ENCODE measurements around the gene CREBZF. TPM values are rescaled to one million over a fixed set of nuclear protein-coding genes. Genes with fewer than 3 reads are reported as not detected.

Gene CREBZF
- total and polyA plus RNA-seq, 9 of the 15 experiments (the other 6 are each of a cell fraction or from before 2014, with no cell fraction given): 7.2 to 70.2 (median 40.5) TPM

- TF ChIP-seq MITF (IDR thresholded peaks at IDR 0.05) (no peak), RBM34 (IDR thresholded peaks at IDR 0.05; ENCODE audit: borderline replicate concordance, insufficient read depth, low read length) (no peak), UBTF (IDR thresholded peaks at IDR 0.05; ENCODE audit: borderline replicate concordance in 1 of 2, low read depth in 2 of 2, low read length in 2 of 2) (no peak)
Observed at GRCh38 chr11:85710917-85711316, 46.0 kb upstream of the CREBZF start (continued).

- Histone ChIP-seq H2AFZ (ENCODE audit: low read depth, low read length) (no peak overlapping the region), H3K4me3 (no peak overlapping the region), H3K4me2 (ENCODE audit: insufficient read depth, low read length) (no peak overlapping the region), H3K9me3 (replicated peaks; ENCODE audit: control insufficient read depth, insufficient read depth, low read depth, low read length) (no peaks in the 10 kb centered on the region), H3K27ac (ENCODE audit: extremely low read depth, low read depth, low read length) (no peak overlapping the region), H4K20me1 (replicated peaks; ENCODE audit: control insufficient read depth, insufficient read depth, low read length) (no peaks in the 10 kb centered on the region), H3K79me2 (ENCODE audit: control insufficient read depth, insufficient read depth, low read length) (no peaks in the 10 kb centered on the region), H3K9ac (ENCODE audit: insufficient read depth in 1 of 2, low read depth in 2 of 2, low read length in 2 of 2) (no peak overlapping the region), H3K9me1 (ENCODE audit: control insufficient read depth, insufficient read depth, low read length) (no peaks in the 10 kb centered on the region), H3K4me1 (replicated peaks in 1 of 2; ENCODE audit: control insufficient read depth in 2 of 2, insufficient read depth in 2 of 2, low read length in 2 of 2) (no peaks in the 10 kb centered on the region), H3K36me3 (ENCODE audit: control insufficient read depth, insufficient read depth, low read length) (no peaks in the 10 kb centered on the region), H3K27me3 (ENCODE audit: control insufficient read depth in 2 of 2, insufficient read depth in 2 of 2, low read length in 2 of 2) (peaks cover 4% of the 10 kb centered on the region in 2 experiments; a peak in 2 of 5 replicates)
- in situ Hi-C loops (cut with MboI): no loop called here
- TF ChIP-seq TFAP4 (CRISPR knock-in tag; IDR thresholded peaks at IDR 0.05; ENCODE audit: borderline replicate concordance) (no peak), ZNF589 (CRISPR knock-in tag; IDR thresholded peaks at IDR 0.05; ENCODE audit: low read depth) (no peak), NFATC3 (IDR thresholded peaks at IDR 0.05) (no peak), ATF7 (IDR thresholded peaks at IDR 0.05) (no peak), ELF1 (tag; IDR thresholded peaks at IDR 0.05) (no peak), POLR3A (IDR thresholded peaks at IDR 0.05; ENCODE audit: borderline replicate concordance, extremely low read depth, insufficient read depth, insufficient read length) (no peak), GTF2B (IDR thresholded peaks at IDR 0.05; ENCODE audit: extremely low read depth, insufficient read length) (no peak), ZBTB9 (CRISPR knock-in tag; IDR thresholded peaks at IDR 0.05) (no peak)
- no peak for DNase-seq (ENCODE audit: extremely low read depth in 1 of 4, low spot score in 3 of 4)
- ATAC-seq: no peak
- 17% methylated on average over 5 of the region's 5 CpGs for WGBS (ENCODE audit: insufficient coverage, low coverage, missing lambda C conversion rate)
- ChIA-PET POLR2A (no interaction called here), CTCF (ENCODE audit: low intra/inter-chr PET ratio) (no interaction called here)
- no TSS peak for BruUV-seq (replicated peaks)
- FAIRE-seq: no peak
- intact Hi-C loops (cut with micrococcal nuclease): no loop called here
Observed at GRCh38 chr11:85709941-85710702, 45.2 kb upstream of the CREBZF start.

Data from K562 (cell line).